HFFc6 (cell line): ENCODE results near the gene PCBD2. TPM values are rescaled to one million over a fixed set of nuclear protein-coding genes. Genes with fewer than 3 reads are reported as not detected.

Experiments used
- DNase-seq: peaks from one replicate; pipeline ENCODE4 v3.0.0-alpha.2; 2018
- H3K27ac Mint-ChIP-seq: 2 replicates; pipeline ENCODE4 v1.8.0; 2020; ENCODE audit warnings: mild to moderate bottlenecking, mixed read lengths
- H3K27me3 Mint-ChIP-seq: 2 replicates; pipeline ENCODE4 v1.8.0; 2021; ENCODE audit warnings: mild to moderate bottlenecking, moderate library complexity, mixed read lengths; ENCODE audit not compliant: insufficient read depth
- H3K36me3 Mint-ChIP-seq: 2 replicates; pipeline ENCODE4 v1.8.0; 2021; ENCODE audit warnings: low read depth, mixed read lengths
- H3K4me1 Mint-ChIP-seq: 2 replicates; pipeline ENCODE4 v1.8.0; 2020; ENCODE audit warnings: low read depth, mixed read lengths
- H3K4me3 Mint-ChIP-seq: 2 replicates; pipeline ENCODE4 v1.8.0; 2020; ENCODE audit warnings: mild to moderate bottlenecking, moderate library complexity, mixed read lengths
- H3K9me3 Mint-ChIP-seq: 2 replicates; pipeline ENCODE4 v1.8.0; 2020; ENCODE audit warnings: mild to moderate bottlenecking, mixed read lengths
- total RNA-seq, 6 experiments: library from RNA; stranded (reverse); fragmentation: NEBNext Ultra II Directional; extraction: Animal tissue kit (Norgen Biotek cat#: 25700); gene quantifications; 2 replicates in 1 of 6; 3 replicates in 5 of 6; pipeline ENCODE4 v1.2.3, GENCODE V29; 2021
- TF ChIP-seq, protein P1 (sequence below): fragments of 200-600 bp; sonication (generic); IDR thresholded peaks from 2 replicates; pipeline ENCODE4 v1.5.0; 2021; ENCODE audit warnings: antibody characterized with exemption, mild to moderate bottlenecking

The PCBD2 gene
- total RNA-seq, 6 experiments from 2014 or later: 8.6 to 11.4 (median 10.0) TPM

- no peaks in the 10 kb centered on the region; the same call in 1 of the 2 replicates for H3K27me3 Mint-ChIP-seq
- H3K36me3 Mint-ChIP-seq: peaks cover 21% of the 10 kb centered on the region
- H3K4me1 Mint-ChIP-seq: no peaks in the 10 kb centered on the region
- H3K9me3 Mint-ChIP-seq: no peaks in the 10 kb centered on the region
- H3K4me3 Mint-ChIP-seq: no peak overlapping the region
- no peak for DNase-seq
- no peak overlapping the region for H3K27ac Mint-ChIP-seq
- TF ChIP-seq, protein P1, sequence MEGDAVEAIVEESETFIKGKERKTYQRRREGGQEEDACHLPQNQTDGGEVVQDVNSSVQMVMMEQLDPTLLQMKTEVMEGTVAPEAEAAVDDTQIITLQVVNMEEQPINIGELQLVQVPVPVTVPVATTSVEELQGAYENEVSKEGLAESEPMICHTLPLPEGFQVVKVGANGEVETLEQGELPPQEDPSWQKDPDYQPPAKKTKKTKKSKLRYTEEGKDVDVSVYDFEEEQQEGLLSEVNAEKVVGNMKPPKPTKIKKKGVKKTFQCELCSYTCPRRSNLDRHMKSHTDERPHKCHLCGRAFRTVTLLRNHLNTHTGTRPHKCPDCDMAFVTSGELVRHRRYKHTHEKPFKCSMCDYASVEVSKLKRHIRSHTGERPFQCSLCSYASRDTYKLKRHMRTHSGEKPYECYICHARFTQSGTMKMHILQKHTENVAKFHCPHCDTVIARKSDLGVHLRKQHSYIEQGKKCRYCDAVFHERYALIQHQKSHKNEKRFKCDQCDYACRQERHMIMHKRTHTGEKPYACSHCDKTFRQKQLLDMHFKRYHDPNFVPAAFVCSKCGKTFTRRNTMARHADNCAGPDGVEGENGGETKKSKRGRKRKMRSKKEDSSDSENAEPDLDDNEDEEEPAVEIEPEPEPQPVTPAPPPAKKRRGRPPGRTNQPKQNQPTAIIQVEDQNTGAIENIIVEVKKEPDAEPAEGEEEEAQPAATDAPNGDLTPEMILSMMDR: no peak
These were observed 17.3 kb upstream of the PCBD2 start for GRCh38 chr5:134887593-134888159.

DNA sequence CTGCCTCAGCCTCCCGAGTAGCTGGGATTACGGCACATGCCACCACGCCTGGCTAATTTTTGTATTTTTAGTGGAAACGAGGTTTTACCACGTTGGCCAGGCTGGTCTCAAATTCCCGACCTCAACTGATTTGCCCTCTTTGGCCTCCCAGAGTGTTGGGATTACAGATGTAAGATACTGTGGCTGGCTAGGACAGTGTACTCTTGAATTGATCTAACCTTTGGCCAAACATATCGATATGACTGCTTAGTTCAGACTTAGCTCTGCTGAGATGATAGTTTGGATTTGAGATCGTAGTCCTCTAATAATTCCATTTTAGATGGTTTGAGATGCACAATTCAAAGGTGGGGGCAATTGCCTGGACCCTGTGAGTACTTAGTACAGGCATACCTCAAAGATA lies 15.6 kb upstream of the PCBD2 start:
- Mint-ChIP-seq H3K9me3 (no peaks in the 10 kb centered on the region), H3K27me3 (no peaks in the 10 kb centered on the region; the same call in 1 of the 2 replicates), H3K4me1 (no peaks in the 10 kb centered on the region), H3K4me3 (no peak overlapping the region), H3K27ac (no peak overlapping the region), H3K36me3 (peaks cover 21% of the 10 kb centered on the region)
- TF ChIP-seq, protein P1: no peak
- no peak for DNase-seq

DNA sequence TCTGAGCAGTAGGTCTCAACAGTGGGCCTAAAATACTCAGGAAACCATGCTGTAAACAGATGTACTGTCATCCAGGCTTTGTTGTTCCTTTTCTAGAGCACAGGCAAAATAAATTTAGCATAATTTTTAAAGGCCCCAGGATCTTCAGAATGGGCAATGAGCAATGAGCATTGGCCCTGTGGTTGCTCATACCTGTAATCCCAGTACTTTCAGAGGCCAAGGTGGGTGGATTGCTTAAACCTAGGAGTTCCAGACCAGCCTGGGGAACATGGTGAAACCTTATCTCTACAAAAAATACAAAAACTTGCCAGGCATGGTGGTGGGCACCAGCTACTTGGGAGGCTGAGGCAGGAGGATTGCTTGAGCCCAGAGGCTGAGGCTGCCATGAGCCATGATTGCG lies 13.5 kb upstream of the PCBD2 start:
- DNase-seq: no peak
- Mint-ChIP-seq H3K4me3 (no peak overlapping the region), H3K4me1 (no peaks in the 10 kb centered on the region), H3K9me3 (no peaks in the 10 kb centered on the region), H3K36me3 (peaks cover 21% of the 10 kb centered on the region), H3K27me3 (peaks cover 1% of the 10 kb centered on the region), H3K27ac (no peak overlapping the region)
- TF ChIP-seq, protein P1: no peak

GRCh38 chr5:134892282-134892681 lies 12.6 kb upstream of the PCBD2 start:
- no peak overlapping the region for H3K4me3 Mint-ChIP-seq
- H3K36me3 Mint-ChIP-seq: peaks cover 21% of the 10 kb centered on the region
- H3K9me3 Mint-ChIP-seq: no peaks in the 10 kb centered on the region
- DNase-seq: no peak
- peaks cover 1% of the 10 kb centered on the region; the same call in 1 of the 2 replicates for H3K27me3 Mint-ChIP-seq
- no peak overlapping the region for H3K27ac Mint-ChIP-seq
- H3K4me1 Mint-ChIP-seq: no peaks in the 10 kb centered on the region
- TF ChIP-seq, protein P1: no peak

DNA sequence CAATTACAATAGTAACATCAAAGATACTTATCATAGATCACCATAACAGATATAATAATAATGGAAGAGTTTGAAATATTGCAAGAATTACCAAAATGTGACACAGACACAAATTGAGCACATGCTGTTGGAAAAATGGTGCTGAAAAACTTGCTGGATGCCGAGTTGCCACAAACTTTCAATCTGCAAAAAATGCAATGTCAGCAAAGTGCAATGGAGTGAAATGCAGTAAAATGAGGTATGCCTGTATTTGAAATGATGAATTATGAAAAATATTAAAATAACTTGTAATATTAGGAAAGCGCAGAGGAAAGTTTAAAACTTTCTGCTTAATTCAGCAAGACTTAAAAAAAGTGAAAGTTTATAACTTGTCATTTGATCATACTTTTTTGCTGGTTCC lies 12.0 kb upstream of the PCBD2 start:
- Mint-ChIP-seq H3K4me3 (no peak overlapping the region), H3K9me3 (no peaks in the 10 kb centered on the region), H3K36me3 (peaks cover 16% of the 10 kb centered on the region), H3K27ac (no peak overlapping the region), H3K4me1 (no peaks in the 10 kb centered on the region), H3K27me3 (peaks cover 1% of the 10 kb centered on the region; the same call in 1 of the 2 replicates)
- DNase-seq: no peak
- TF ChIP-seq, protein P1: no peak
